Upper lobe of right lung (tissue), 1 donor: ENCODE measurements around the gene TBC1D2B. TPM values are rescaled to one million over a fixed set of nuclear protein-coding genes. Genes with fewer than 3 reads are reported as not detected.

Experiments used
- ATAC-seq: fragments of 200-7000 bp; cut with Tn5 transposase; one replicate; pipeline ENCODE4 v1.9.1; 2020; ENCODE audit warnings: mild to moderate bottlenecking, moderate library complexity
- DNase-seq: peaks from one replicate; pipeline ENCODE4 v3.0.0-alpha.2; 2020
- H3K27ac ChIP-seq: fragments of 200-600 bp; one replicate; pipeline ENCODE4 v1.8.0; 2022
- H3K27me3 ChIP-seq: fragments of 200-600 bp; one replicate; pipeline ENCODE4 v1.8.0; 2022; ENCODE audit warnings: mild to moderate bottlenecking
- H3K36me3 ChIP-seq: fragments of 200-600 bp; one replicate; pipeline ENCODE4 v1.8.0; 2022
- H3K4me1 ChIP-seq: fragments of 200-600 bp; one replicate; pipeline ENCODE4 v1.8.0; 2022
- H3K4me3 ChIP-seq: fragments of 200-600 bp; one replicate; pipeline ENCODE4 v1.8.0; 2022; ENCODE audit warnings: mild to moderate bottlenecking
- H3K9me3 ChIP-seq: fragments of 200-600 bp; one replicate; pipeline ENCODE4 v1.8.0; 2022
- CTCF ChIP-seq: fragments of 200-600 bp; IDR thresholded peaks from one replicate; pipeline ENCODE4 v1.8.0; 2022; ENCODE audit warnings: antibody characterized with exemption
- intact Hi-C: fragments of 100-400 bp; cut with DNase I; formaldehyde crosslinking; loops from one replicate; pipeline ENCODE4 v1.11.0; 2022
- total RNA-seq: library from RNA; stranded (reverse); fragmentation: NEBNext Ultra II Directional; extraction: Animal tissue kit (Norgen Biotek cat#: 25700); gene quantifications from one replicate; pipeline ENCODE4 v1.2.1, GENCODE V29; 2021
- donor health status: DM: no; HTN: yes; CAD: no; lungs with severe emphysema.

TBC1D2B gene
- total RNA-seq, 1 donor from 2014 or later: 88.7 TPM

- Histone ChIP-seq H3K27me3 (no peaks in the 10 kb centered on the region), H3K27ac (no peak overlapping the region), H3K4me3 (no peak overlapping the region), H3K9me3 (no peaks in the 10 kb centered on the region), H3K4me1 (peaks cover 10% of the 10 kb centered on the region), H3K36me3 (no peaks in the 10 kb centered on the region)
- ATAC-seq: no peak
- DNase-seq: peak; percentile 57
- intact Hi-C loops: no loop called here
- TF ChIP-seq CTCF: no peak
These were observed 91.5 kb downstream of the TBC1D2B start for GRCh38 chr15:77985931-77986480.

GRCh38 chr15:77985031-77985930 lies 92.2 kb downstream of the TBC1D2B start:
- Histone ChIP-seq H3K27me3 (no peaks in the 10 kb centered on the region), H3K36me3 (no peaks in the 10 kb centered on the region), H3K27ac (no peak overlapping the region), H3K4me1 (peaks cover 3% of the 10 kb centered on the region), H3K9me3 (no peaks in the 10 kb centered on the region), H3K4me3 (no peak overlapping the region)
- intact Hi-C loops: no loop called here
- TF ChIP-seq CTCF: no peak
- DNase-seq: peak; percentile 60
- ATAC-seq: no peak

GRCh38 chr15:77984446-77984861 lies 93.1 kb downstream of the TBC1D2B start:
- ATAC-seq: no peak
- DNase-seq: peak; percentile 44
- Histone ChIP-seq H3K36me3 (no peaks in the 10 kb centered on the region), H3K9me3 (no peaks in the 10 kb centered on the region), H3K27me3 (no peaks in the 10 kb centered on the region), H3K27ac (no peak overlapping the region), H3K4me1 (no peaks in the 10 kb centered on the region), H3K4me3 (no peak overlapping the region)
- TF ChIP-seq CTCF: no peak
- intact Hi-C loops: no loop called here

GRCh38 chr15:77983708-77984445 lies 93.6 kb downstream of the TBC1D2B start:
- TF ChIP-seq CTCF: no peak

GRCh38 chr15:77983091-77983707 lies 94.3 kb downstream of the TBC1D2B start:
- intact Hi-C loops: no loop called here
- no peak for ATAC-seq
- no peak overlapping the region for H3K27ac ChIP-seq
- no peaks in the 10 kb centered on the region for H3K9me3 ChIP-seq
- H3K36me3 ChIP-seq: no peaks in the 10 kb centered on the region
- no peak for TF ChIP-seq CTCF
- H3K4me3 ChIP-seq: no peak overlapping the region
- no peaks in the 10 kb centered on the region for H3K27me3 ChIP-seq
- no peak for DNase-seq
- no peaks in the 10 kb centered on the region for H3K4me1 ChIP-seq

More at GRCh38 chr15:77983708-77984445, 93.6 kb downstream of the TBC1D2B start:
- Histone ChIP-seq H3K36me3 (no peaks in the 10 kb centered on the region), H3K9me3 (no peaks in the 10 kb centered on the region), H3K4me3 (no peak overlapping the region), H3K27me3 (no peaks in the 10 kb centered on the region), H3K27ac (no peak overlapping the region), H3K4me1 (no peaks in the 10 kb centered on the region)
- ATAC-seq (no peak), DNase-seq (peak; percentile 61)
- intact Hi-C loops: no loop called here
